H1 (cell line): ENCODE data around the gene SIK3. TPM values are rescaled to one million over a fixed set of nuclear protein-coding genes. Genes with fewer than 3 reads are reported as not detected.
A peak's percentile ranks its signal among the peaks of the same experiment; 100 is the strongest.

ENCODE experiments used
- TBP ChIP-seq: IDR thresholded peaks from 2 replicates; pipeline ENCODE4 v1.6.1; 2011; ENCODE audit warnings: low read depth, low read length, improper control_type of control experiment
- polyA plus RNA-seq, 7 experiments: library from polyadenylated mRNA; depleted of rRNA in 3 of 7; stranded (reverse) in 5 of 7; unstranded in 2 of 7; fragments of >200 nt in 5 of 7; fragments of 200-250 nt in 2 of 7; gene quantifications; 1 replicate in 5 of 7; 2 replicates in 1 of 7; 4 replicates in 1 of 7; pipeline versions ENCODE4 v1.2.1 to v1.2.3, GENCODE V29; 2011 to 2013; ENCODE audit warnings: missing spikeins in 2 of 7, mixed read lengths in 2 of 7
- total RNA-seq: library from RNA; stranded (reverse); fragmentation: NEBNext Ultra II Directional; extraction: Animal tissue kit (Norgen Biotek cat#: 25700); gene quantifications from 2 replicates; pipeline ENCODE4 v1.2.1, GENCODE V29; 2021
- TF ChIP-seq, protein P1 (sequence below), 3 experiments: IDR thresholded peaks; 1 replicate in 2 of 3; 2 replicates in 1 of 3; pipeline versions ENCODE4 v1.5.1 to v1.6.1; 2011; ENCODE audit warnings: low read length in 3 of 3, mild to moderate bottlenecking in 3 of 3, inconsistent platforms in 2 of 3, low read depth in 1 of 3, moderate library complexity in 1 of 3; ENCODE audit not compliant: insufficient read depth in 1 of 3; ENCODE audit errors: control extremely low read depth in 1 of 3

SIK3 gene
- total and polyA plus RNA-seq, 2 of the 8 experiments (the other 6 are each of a cell fraction or from before 2014, with no cell fraction given), result 19.9 to 32.1 TPM

DNA sequence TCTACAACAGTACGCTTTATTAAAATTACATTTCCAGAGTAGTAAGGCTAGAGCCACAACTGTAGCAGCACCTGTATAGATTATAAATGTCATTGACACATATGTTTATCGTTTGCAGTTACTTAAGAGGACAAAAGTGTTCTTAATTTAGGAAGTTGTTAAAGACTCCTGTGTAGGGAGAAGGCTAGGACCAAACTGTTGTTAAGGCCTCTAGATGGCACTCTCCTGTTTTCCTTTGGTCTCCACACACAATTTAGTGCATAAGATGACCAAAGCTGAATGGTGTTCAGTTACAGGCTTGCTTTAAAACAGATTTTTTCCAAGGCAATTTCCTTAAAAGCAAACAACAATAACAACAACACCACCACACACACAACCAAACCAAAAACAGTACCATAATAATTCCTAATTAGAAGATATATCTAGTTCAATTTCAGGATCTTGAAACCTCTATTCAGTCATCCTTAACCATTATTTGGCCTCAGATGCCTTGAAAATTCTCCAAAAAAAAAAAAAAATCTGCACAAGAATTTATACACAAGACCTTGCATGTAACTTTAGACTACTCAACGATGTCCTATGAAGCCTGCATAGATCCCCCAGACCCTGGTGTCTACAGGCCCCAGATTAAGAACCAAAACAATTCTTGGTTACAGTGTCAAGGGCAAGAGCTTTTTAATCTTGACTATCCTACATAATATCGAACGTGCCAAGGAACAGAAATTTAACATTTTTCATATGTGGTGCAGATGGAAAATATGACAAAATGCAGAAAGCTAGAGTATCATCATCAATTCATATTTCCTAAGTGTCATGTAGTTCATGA lies 218.2 kb downstream of the SIK3 start (continued):
- TF ChIP-seq TBP, result no peak
- TF ChIP-seq, protein P1, sequence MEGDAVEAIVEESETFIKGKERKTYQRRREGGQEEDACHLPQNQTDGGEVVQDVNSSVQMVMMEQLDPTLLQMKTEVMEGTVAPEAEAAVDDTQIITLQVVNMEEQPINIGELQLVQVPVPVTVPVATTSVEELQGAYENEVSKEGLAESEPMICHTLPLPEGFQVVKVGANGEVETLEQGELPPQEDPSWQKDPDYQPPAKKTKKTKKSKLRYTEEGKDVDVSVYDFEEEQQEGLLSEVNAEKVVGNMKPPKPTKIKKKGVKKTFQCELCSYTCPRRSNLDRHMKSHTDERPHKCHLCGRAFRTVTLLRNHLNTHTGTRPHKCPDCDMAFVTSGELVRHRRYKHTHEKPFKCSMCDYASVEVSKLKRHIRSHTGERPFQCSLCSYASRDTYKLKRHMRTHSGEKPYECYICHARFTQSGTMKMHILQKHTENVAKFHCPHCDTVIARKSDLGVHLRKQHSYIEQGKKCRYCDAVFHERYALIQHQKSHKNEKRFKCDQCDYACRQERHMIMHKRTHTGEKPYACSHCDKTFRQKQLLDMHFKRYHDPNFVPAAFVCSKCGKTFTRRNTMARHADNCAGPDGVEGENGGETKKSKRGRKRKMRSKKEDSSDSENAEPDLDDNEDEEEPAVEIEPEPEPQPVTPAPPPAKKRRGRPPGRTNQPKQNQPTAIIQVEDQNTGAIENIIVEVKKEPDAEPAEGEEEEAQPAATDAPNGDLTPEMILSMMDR (IDR thresholded peaks at IDR 0.05; ENCODE audit: control extremely low read depth in 1 of 3, insufficient read depth in 1 of 3, low read depth in 1 of 3, low read length in 3 of 3), result peak in 2 of 3 experiments; percentile 63 to 78; a peak in 3 of 4 replicates
